Urinary bladder (tissue), 4 donors: ENCODE data around the gene BPIFB4. TPM values are rescaled to one million over a fixed set of nuclear protein-coding genes. Genes with fewer than 3 reads are reported as not detected.

Source experiments
- DNase-seq: peaks from one replicate; pipeline ENCODE4 v3.0.0-alpha.2; 2015; ENCODE audit errors: extremely low spot score
- H3K27ac ChIP-seq: one replicate; pipeline ENCODE4 v1.5.1; 2013; ENCODE audit warnings: low read depth, mild to moderate bottlenecking, moderate library complexity
- H3K36me3 ChIP-seq: one replicate; pipeline ENCODE4 v1.6.1; 2013; ENCODE audit warnings: mild to moderate bottlenecking, moderate library complexity; ENCODE audit not compliant: insufficient read depth
- H3K4me1 ChIP-seq: one replicate; pipeline ENCODE4 v1.6.1; 2013; ENCODE audit warnings: mild to moderate bottlenecking, moderate library complexity; ENCODE audit not compliant: insufficient read depth
- H3K4me3 ChIP-seq: one replicate; pipeline ENCODE4 v1.5.1; 2013; ENCODE audit warnings: low read depth, low read length
- WGBS: extraction: QIAGEN DNeasy Blood & Tissue Kit; methylation state at CpG from one replicate; pipeline ENCODE4 v1.1.7; 2013; 5-methylcytosine and 5-hydroxymethylcytosine counted together
- polyA plus RNA-seq: library from polyadenylated mRNA; stranded (reverse); fragments of 200-250 nt; gene quantifications from one replicate; pipeline ENCODE4 v1.2.3, GENCODE V29; 2013
- total RNA-seq: library from RNA; depleted of rRNA; stranded (reverse); fragments of >200 nt; gene quantifications from one replicate; pipeline ENCODE4 v1.2.3, GENCODE V29; 2014
- donor health status: healthy with polysubstance abuse.
- donor health status: healthy.

The BPIFB4 gene
- total and polyA plus RNA-seq, 2 donors = 0.06 TPM; not detected in 1

DNA sequence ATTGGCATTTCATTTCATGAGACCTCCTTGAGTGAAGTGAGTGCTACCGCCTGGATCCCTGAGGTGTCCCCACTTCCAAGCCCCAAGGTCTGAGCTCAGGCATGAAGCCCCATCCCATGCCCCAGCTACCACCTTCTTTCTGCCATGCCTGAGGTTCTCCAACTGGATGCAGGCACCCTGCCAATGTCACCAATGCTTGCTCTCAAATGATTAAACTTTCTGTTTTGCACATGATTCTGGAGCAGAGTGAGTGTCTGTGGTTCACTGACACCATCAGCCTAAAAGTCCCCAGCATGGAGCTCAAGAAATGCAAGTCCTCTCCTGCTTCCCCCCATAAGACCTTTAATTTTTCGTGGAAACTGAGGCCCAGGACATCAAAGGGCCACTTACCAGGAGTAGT, 44.8 kb downstream of the BPIFB4 start:
- H3K4me1 ChIP-seq = no peaks in the 10 kb centered on the region
- 64% methylated on average over 2 of the region's 2 CpGs for WGBS
- no peak for DNase-seq
- no peaks in the 10 kb centered on the region for H3K36me3 ChIP-seq
- no peak overlapping the region for H3K27ac ChIP-seq
- no peak overlapping the region for H3K4me3 ChIP-seq

DNA sequence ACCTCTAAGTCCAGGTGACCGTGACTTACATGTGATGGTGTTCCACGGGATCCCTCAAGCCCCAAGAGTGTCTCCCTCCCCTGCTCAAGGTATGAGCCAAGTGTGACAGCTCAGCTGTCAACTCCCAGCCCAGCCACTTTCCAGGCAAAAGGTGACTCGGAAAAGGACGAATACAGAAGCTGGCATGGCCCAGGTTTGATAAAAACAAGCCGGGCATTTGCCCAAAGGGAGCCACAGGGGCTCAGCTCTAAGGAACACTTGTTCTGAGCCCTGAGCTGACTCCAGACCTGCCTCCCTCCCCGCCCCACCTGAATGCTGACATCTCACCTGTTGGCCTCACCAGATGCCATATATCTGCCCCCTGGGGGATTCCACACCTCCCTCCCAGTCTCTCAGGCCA, 45.6 kb downstream of the BPIFB4 start:
- no peak for DNase-seq
- H3K27ac ChIP-seq = no peak overlapping the region
- no peaks in the 10 kb centered on the region for H3K36me3 ChIP-seq
- WGBS = 84% methylated on average over 6 of the region's 6 CpGs
- no peaks in the 10 kb centered on the region for H3K4me1 ChIP-seq
- no peak overlapping the region for H3K4me3 ChIP-seq

GRCh38 chr20:33125983-33126382, 46.5 kb downstream of the BPIFB4 start:
- Histone ChIP-seq H3K27ac (no peak overlapping the region), H3K4me1 (no peaks in the 10 kb centered on the region), H3K4me3 (no peak overlapping the region), H3K36me3 (no peaks in the 10 kb centered on the region)
- WGBS = 53% methylated on average over 6 of the region's 6 CpGs
- DNase-seq = no peak

DNA sequence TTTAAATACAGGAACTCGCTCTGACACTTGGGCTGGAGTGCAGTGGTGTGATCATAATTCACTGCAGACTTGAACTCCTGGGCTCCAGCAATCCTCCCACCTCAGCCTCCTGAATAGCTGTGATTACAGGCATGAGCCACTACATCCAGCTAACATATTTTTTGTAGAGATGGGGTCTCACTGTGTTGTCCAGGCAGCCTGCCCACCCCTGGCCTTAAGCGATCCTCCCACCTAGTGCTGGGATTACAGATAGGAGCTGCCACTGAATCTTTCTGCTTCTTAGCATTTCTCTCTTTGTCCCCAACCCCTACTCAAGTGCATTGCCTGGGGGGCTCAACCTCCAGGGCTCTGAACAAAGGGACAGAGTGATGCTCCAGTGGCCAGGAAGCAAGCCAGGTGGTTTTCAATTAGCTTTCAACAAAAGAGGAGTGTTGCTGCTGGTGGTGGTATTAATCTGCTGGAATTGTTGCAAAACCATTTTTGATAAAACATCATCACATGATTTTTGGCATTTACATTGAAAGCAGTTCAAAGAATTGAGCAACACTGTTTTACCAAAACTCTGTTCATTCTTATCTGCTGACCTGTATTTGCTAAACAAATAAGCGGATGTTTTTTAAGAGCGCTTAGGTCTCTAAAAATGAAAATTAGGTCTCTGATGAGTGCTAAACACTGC, 48.1 kb downstream of the BPIFB4 start:
- Histone ChIP-seq H3K4me1 (no peaks in the 10 kb centered on the region), H3K36me3 (no peaks in the 10 kb centered on the region), H3K4me3 (no peak overlapping the region), H3K27ac (no peak overlapping the region)
- WGBS = 76% methylated on average over 4 of the region's 4 CpGs
- DNase-seq = no peak

GRCh38 chr20:33130568-33131061, 51.2 kb downstream of the BPIFB4 start:
- 67% methylated on average over 9 of the region's 9 CpGs for WGBS
- DNase-seq = no peak
- H3K4me1 ChIP-seq = no peaks in the 10 kb centered on the region
- H3K4me3 ChIP-seq = no peak overlapping the region
- no peak overlapping the region for H3K27ac ChIP-seq
- no peaks in the 10 kb centered on the region for H3K36me3 ChIP-seq

DNA sequence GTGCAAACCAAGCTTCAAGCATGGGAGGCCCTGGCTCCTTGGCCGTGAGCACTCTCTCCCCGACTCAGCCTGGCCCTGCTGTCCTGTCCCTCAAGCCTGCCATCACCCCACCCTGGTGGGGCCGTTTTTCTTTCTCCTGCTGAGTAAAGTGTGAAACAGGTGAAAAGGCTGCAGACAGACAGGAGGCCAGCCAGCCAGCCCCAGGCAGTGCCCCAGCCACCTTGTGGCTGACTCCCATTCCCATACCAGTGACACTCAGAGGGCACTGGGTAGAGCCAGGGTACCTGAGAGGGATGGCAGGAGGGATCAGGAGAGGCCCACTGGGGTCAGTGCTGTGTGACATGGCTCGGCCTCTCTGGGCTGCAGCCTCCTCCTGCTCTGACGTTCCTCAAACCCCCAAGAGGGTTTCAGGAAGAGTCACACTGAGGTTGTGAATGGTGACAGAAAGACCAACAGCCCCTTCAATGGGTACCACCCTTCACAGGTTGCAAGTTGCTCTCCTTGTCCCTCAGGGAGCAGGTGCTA, 52.6 kb downstream of the BPIFB4 start:
- DNase-seq = no peak
- WGBS = 72% methylated on average over 5 of the region's 5 CpGs
- Histone ChIP-seq H3K27ac (no peak overlapping the region), H3K4me1 (no peaks in the 10 kb centered on the region), H3K36me3 (no peaks in the 10 kb centered on the region), H3K4me3 (no peak overlapping the region)

DNA sequence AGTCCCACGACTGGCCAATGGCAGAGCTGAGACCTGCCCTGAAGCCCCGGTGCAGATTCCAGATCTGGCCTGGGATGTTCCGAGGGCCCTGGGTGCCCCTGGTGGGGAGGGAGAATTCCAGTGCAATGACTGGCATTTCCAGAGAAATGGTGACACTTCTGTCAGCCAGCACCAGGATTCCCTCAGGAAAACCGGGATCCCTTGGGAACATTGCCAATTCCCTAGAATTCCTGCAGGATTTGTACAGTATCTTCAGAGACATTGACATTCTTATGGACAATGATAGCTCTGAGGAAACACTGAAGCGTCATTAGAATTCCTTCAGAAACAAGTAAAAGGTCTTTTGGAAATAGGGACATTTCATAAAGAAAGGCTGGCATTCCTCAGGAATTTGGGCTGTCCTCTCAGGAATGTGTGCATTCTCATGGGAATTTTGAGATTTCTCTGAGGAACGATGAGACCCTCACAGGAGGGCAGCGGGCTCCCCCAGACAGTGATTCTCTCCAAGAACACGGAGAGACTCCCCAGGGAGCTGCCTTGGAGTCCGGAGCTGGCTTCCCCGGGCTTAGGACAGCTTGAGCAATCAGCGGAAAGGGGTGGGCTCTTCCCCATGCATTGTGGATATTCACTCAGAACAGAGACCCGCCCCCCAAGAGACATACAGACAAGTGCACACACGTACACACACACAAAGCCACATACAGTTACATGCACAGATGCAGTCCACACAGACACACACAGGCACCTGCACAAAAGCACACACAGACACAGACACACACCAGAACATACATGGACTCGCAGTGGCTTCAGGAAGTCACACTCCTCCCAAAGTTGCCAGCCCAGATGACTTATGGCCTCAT, 53.3 kb downstream of the BPIFB4 start:
- no peak overlapping the region for H3K27ac ChIP-seq
- no peaks in the 10 kb centered on the region for H3K36me3 ChIP-seq
- no peak overlapping the region for H3K4me3 ChIP-seq
- no peak for DNase-seq
- H3K4me1 ChIP-seq = no peaks in the 10 kb centered on the region
- WGBS = 30% methylated on average over 14 of the region's 14 CpGs

DNA sequence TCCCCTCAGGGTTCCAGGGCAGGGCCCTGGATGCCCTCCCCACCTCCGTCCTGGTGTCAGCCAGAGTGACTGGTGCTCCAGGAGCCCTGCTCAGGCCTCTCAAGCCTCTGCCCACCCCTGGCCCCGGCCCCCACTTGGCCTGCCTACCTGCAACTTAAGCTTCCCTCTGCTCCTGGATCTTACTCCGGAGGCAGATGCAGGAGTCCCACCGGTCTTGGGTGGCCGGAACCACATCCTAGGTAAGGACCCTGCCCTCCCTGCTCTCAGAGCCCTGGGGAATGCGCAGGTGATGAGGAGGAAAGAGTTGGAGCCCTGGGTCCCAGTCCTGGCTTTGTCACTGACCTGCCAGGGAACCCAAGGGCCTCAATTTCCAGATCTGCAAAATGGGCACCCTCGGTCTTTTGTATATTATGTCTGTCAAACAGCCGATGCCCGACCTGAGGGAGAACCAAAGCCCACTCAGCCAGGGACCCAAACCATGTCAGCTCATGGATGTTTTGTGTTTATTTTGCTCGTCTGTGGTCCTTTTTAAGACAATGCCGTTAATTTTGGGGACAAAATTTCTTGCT, 54.0 kb downstream of the BPIFB4 start:
- Histone ChIP-seq H3K4me3 (no peak overlapping the region), H3K27ac (no peak overlapping the region), H3K4me1 (no peaks in the 10 kb centered on the region), H3K36me3 (no peaks in the 10 kb centered on the region)
- WGBS = 83% methylated on average over 11 of the region's 11 CpGs
- DNase-seq = no peak

DNA sequence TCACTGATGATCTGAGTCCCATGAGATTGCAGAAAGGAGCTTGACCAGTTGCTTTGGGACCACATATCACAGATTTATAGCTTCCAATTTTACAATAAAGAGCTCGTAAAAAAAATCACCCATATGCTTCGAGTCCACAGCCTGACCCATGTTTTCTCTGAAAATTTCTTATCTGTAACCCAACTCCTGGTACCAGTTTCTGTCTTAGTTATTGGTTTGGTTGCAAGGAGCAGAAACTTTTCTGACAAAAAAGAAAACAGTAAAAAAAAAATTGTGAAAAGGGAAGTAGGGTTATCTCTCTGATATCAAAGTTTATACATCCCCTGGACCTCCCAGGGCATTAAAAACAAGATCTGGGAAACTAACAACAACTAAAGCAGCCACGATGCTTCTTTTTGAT, 57.8 kb downstream of the BPIFB4 start:
- Histone ChIP-seq H3K4me3 (no peak overlapping the region), H3K4me1 (no peaks in the 10 kb centered on the region), H3K36me3 (no peaks in the 10 kb centered on the region), H3K27ac (no peak overlapping the region)
- WGBS = 71% methylated on average over 3 of the region's 3 CpGs
- DNase-seq = no peak

DNA sequence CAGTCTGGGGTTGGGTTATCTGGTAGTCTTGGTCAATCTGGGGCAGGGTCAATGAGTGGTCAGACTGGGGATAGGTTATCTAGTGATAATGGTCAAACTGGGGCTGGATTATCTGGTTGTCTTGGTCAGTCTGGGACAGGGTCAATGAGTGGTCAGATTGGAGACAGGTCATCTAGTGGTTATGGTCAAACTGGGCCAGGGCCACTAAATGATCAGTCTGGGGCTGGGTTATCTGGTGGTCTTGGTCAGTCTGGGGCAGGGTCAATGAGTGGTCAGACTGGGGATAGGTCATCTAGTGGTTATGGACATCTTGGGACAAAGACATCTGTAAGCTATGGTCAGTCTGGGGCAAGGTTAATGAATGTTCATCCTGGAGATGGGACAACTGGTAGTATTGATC, 60.0 kb downstream of the BPIFB4 start:
- DNase-seq = no peak
- Histone ChIP-seq H3K27ac (no peak overlapping the region), H3K4me3 (no peak overlapping the region), H3K4me1 (no peaks in the 10 kb centered on the region), H3K36me3 (no peaks in the 10 kb centered on the region)

- WGBS = 77% methylated on average over 5 of the region's 5 CpGs
- no peak overlapping the region for H3K4me3 ChIP-seq
- H3K36me3 ChIP-seq = no peaks in the 10 kb centered on the region
- no peak for DNase-seq
- H3K4me1 ChIP-seq = no peaks in the 10 kb centered on the region
- H3K27ac ChIP-seq = no peak overlapping the region
Measured at GRCh38 chr20:33145521-33145920, 66.1 kb downstream of the BPIFB4 start.

DNA sequence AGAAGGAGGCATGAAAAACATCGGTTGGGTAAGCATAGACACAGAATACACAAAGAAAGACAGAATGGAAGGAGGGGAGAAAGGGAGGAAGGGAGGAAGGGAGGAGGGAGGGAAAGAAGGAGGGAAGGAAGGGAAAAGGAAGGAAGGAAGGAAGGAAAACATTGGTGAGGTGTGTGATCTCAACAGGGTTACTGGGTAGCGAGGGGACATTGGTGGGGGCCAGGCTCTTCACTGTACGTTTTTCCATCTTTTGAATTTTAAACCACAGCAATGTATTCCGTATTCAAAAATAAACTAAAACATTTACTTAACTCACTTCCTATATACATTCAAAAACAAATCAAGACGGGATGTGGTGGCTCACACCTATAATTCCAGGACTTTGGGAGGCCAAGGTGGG, 67.9 kb downstream of the BPIFB4 start:
- H3K36me3 ChIP-seq = no peaks in the 10 kb centered on the region
- no peaks in the 10 kb centered on the region for H3K4me1 ChIP-seq
- no peak overlapping the region for H3K4me3 ChIP-seq
- 81% methylated on average over 5 of the region's 5 CpGs for WGBS
- DNase-seq = no peak
- no peak overlapping the region for H3K27ac ChIP-seq

- no peaks in the 10 kb centered on the region for H3K36me3 ChIP-seq
- no peak overlapping the region for H3K27ac ChIP-seq
- DNase-seq = no peak
- no peaks in the 10 kb centered on the region for H3K4me1 ChIP-seq
- no peak overlapping the region for H3K4me3 ChIP-seq
- WGBS = 77% methylated on average over 4 of the region's 4 CpGs
Measured at GRCh38 chr20:33148040-33148439, 68.6 kb downstream of the BPIFB4 start.

DNA sequence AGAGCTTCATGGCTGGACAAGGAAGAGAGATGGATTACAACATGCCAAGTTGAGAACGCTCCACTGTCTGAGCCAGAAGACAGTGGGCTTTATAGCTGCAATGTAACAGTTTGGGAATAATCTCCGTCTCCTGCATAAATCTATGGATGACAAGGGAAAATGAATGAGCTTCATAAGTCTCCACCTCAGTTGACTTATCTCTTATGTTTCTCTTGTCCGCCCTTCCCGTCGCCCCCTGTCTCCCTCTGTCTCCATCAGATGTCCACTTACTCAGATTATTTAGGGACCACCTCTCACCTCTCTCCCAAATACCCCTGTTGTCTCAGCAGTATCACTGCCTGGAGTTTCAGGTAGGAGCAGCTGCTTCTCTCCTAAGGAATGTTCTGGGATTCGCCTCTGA, 74.8 kb downstream of the BPIFB4 start:
- WGBS = 79% methylated on average over 6 of the region's 6 CpGs

More for the DNA sequence above, 74.8 kb downstream of the BPIFB4 start:
- no peaks in the 10 kb centered on the region for H3K4me1 ChIP-seq
- DNase-seq = no peak
- H3K36me3 ChIP-seq = no peaks in the 10 kb centered on the region
- no peak overlapping the region for H3K27ac ChIP-seq
- H3K4me3 ChIP-seq = no peak overlapping the region
